ENCODE data around the gene MMD.

The MMD gene

GRCh38 chr17:55386796-55387332 lies 34.8 kb downstream of the MMD start:
- no peak for DNase-seq (ENCODE audit: low read depth in 1 of 2, low spot score in 1 of 2)
- TF ChIP-seq CTCF (IDR thresholded peaks at IDR 0.05; ENCODE audit: insufficient read depth, low read length), result no peak
- no peak for TF ChIP-seq SPI1 (IDR thresholded peaks at IDR 0.05; ENCODE audit: borderline replicate concordance, low read depth)
- TF ChIP-seq POLR2AphosphoS5 (IDR thresholded peaks at IDR 0.05; ENCODE audit: low read depth), result no peak
- TF ChIP-seq REST (IDR thresholded peaks at IDR 0.05; ENCODE audit: insufficient replicate concordance, low read depth), result no peak
- no peak for TF ChIP-seq GABPA (IDR thresholded peaks at IDR 0.05; ENCODE audit: low read depth)
- Histone ChIP-seq H3K27ac (replicated peaks) (no peak overlapping the region), H3K27me3 (ENCODE audit: insufficient read depth, poor library complexity, severe bottlenecking) (no peaks in the 10 kb centered on the region), H3K4me3 (replicated peaks; ENCODE audit: insufficient read depth, low read length) (no peak overlapping the region)

- TF ChIP-seq CTCF (IDR thresholded peaks at IDR 0.05; ENCODE audit: insufficient read depth, low read length) (no peak), REST (IDR thresholded peaks at IDR 0.05; ENCODE audit: insufficient replicate concordance, low read depth) (no peak), POLR2AphosphoS5 (IDR thresholded peaks at IDR 0.05; ENCODE audit: low read depth) (no peak), SPI1 (IDR thresholded peaks at IDR 0.05; ENCODE audit: borderline replicate concordance, low read depth) (no peak), GABPA (IDR thresholded peaks at IDR 0.05; ENCODE audit: low read depth) (no peak)
These were observed 36.9 kb downstream of the MMD start for GRCh38 chr17:55384643-55385232.

GRCh38 chr17:55383771-55384642 lies 37.6 kb downstream of the MMD start:
- no peak for DNase-seq (ENCODE audit: low read depth in 1 of 2, low spot score in 1 of 2)
- Histone ChIP-seq H3K27ac (replicated peaks) (no peak overlapping the region), H3K4me3 (replicated peaks; ENCODE audit: insufficient read depth, low read length) (no peak overlapping the region), H3K27me3 (ENCODE audit: insufficient read depth, poor library complexity, severe bottlenecking) (no peaks in the 10 kb centered on the region)
- TF ChIP-seq POLR2AphosphoS5 (IDR thresholded peaks at IDR 0.05; ENCODE audit: low read depth) (no peak), GABPA (IDR thresholded peaks at IDR 0.05; ENCODE audit: low read depth) (no peak), SPI1 (IDR thresholded peaks at IDR 0.05; ENCODE audit: borderline replicate concordance, low read depth) (no peak), CTCF (IDR thresholded peaks at IDR 0.05; ENCODE audit: insufficient read depth, low read length) (no peak), REST (IDR thresholded peaks at IDR 0.05; ENCODE audit: insufficient replicate concordance, low read depth) (no peak)

More at GRCh38 chr17:55384643-55385232, 36.9 kb downstream of the MMD start:
- Histone ChIP-seq H3K4me3 (replicated peaks; ENCODE audit: insufficient read depth, low read length) (no peak overlapping the region), H3K27ac (replicated peaks) (no peak overlapping the region), H3K27me3 (ENCODE audit: insufficient read depth, poor library complexity, severe bottlenecking) (no peaks in the 10 kb centered on the region)
- no peak for DNase-seq (ENCODE audit: low read depth in 1 of 2, low spot score in 1 of 2)

All from HL-60 (cell line).